Measurements from ENCODE around the gene GTF2F2. TPM values are rescaled to one million over a fixed set of nuclear protein-coding genes. Genes with fewer than 3 reads are reported as not detected.

GTF2F2 gene
- total and polyA plus RNA-seq, 9 of the 15 experiments (the other 6 are each of a cell fraction or from before 2014, with no cell fraction given): 19.7 to 44.8 (median 32.4) TPM

DNA sequence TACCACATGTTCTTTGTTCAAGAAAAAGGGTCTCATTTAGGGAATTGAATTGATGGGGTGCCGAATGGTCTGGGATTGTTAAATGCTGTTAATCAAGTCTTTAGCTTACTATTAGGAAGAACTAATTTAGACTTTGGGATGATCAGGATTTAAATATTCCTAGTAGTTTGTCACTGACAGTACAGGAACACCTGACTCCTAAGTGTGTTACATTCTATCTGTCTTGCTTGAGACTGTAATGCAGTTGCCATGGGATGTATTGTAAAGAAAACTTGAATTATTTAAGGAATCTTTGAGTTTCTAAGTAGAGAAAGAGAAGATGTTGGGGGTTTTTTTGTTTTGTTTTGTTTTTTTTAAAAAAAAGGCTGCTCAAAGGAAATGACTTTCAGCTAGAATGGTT, 98.4 kb downstream of the GTF2F2 start:
- H3K4me1 ChIP-seq (replicated peaks in 1 of 2; ENCODE audit: control insufficient read depth in 2 of 2, insufficient read depth in 2 of 2, low read length in 2 of 2): no peaks in the 10 kb centered on the region; a peak in 1 of 5 replicates
- ATAC-seq (no peak), DNase-seq (ENCODE audit: extremely low read depth in 1 of 4, low spot score in 3 of 4) (no peak), FAIRE-seq (no peak)
- H3K4me2 ChIP-seq (ENCODE audit: insufficient read depth, low read length): no peak overlapping the region
- no peak overlapping the region for H3K27ac ChIP-seq (ENCODE audit: extremely low read depth, low read depth, low read length)
- no peaks in the 10 kb centered on the region for H3K36me3 ChIP-seq (ENCODE audit: control insufficient read depth, insufficient read depth, low read length)
- ChIA-PET POLR2A (no interaction called here), CTCF (ENCODE audit: low intra/inter-chr PET ratio) (no interaction called here)
- H4K20me1 ChIP-seq (replicated peaks; ENCODE audit: control insufficient read depth, insufficient read depth, low read length): no peaks in the 10 kb centered on the region
- no peaks in the 10 kb centered on the region for H3K9me1 ChIP-seq (ENCODE audit: control insufficient read depth, insufficient read depth, low read length)
- TF ChIP-seq ZNF644 (tag; IDR thresholded peaks at IDR 0.05; ENCODE audit: low read depth) (no peak), ZNF3 (CRISPR knock-in tag; IDR thresholded peaks at IDR 0.05) (no peak), ERF (CRISPR knock-in tag; IDR thresholded peaks at IDR 0.05) (no peak), ZNF518B (CRISPR knock-in tag; IDR thresholded peaks at IDR 0.05) (no peak), RBM17 (IDR thresholded peaks at IDR 0.05; ENCODE audit: borderline replicate concordance, low read depth, low read length) (no peak), HMG20A (CRISPR knock-in tag; conservative IDR thresholded peaks at IDR 0.05) (no peak), ZBTB1 (CRISPR knock-in tag; IDR thresholded peaks at IDR 0.05; ENCODE audit: borderline replicate concordance, low read depth) (no peak)
- TF ChIP-seq, protein P1, sequence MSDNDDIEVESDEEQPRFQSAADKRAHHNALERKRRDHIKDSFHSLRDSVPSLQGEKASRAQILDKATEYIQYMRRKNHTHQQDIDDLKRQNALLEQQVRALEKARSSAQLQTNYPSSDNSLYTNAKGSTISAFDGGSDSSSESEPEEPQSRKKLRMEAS (CRISPR knock-in tag; IDR thresholded peaks at IDR 0.05): no peak
- WGBS (ENCODE audit: insufficient coverage, low coverage, missing lambda C conversion rate): 67% methylated on average over 1 of the region's 1 CpG
- no peaks in the 10 kb centered on the region for H3K27me3 ChIP-seq (ENCODE audit: control insufficient read depth in 2 of 2, insufficient read depth in 2 of 2, low read length in 2 of 2)
- intact Hi-C loops (cut with micrococcal nuclease) (no loop called here), in situ Hi-C loops (cut with MboI) (no loop called here)
- H3K4me3 ChIP-seq: no peak overlapping the region
- H3K79me2 ChIP-seq (ENCODE audit: control insufficient read depth, insufficient read depth, low read length): peaks cover 5% of the 10 kb centered on the region; the same call in 1 of the 3 replicates
- H3K9ac ChIP-seq (ENCODE audit: insufficient read depth in 1 of 2, low read depth in 2 of 2, low read length in 2 of 2): no peak overlapping the region
- H3K9me3 ChIP-seq (replicated peaks; ENCODE audit: control insufficient read depth, insufficient read depth, low read depth, low read length): no peaks in the 10 kb centered on the region
- H2AFZ ChIP-seq (ENCODE audit: low read depth, low read length): no peak overlapping the region
- no TSS peak for BruUV-seq (replicated peaks)
